C1 segment of cervical spinal cord (tissue), 14 donors: ENCODE data around the gene RAB37.
A peak's percentile ranks its signal among the peaks of the same experiment; 100 is the strongest.

ENCODE experiments used
- DNase-seq, 14 donors: peaks; one replicate each; lab custom pipeline; 2025; lab: John Stamatoyannopoulos, UW

Gene RAB37

GRCh38 chr17:74736513-74737298, at the start of gene RAB37:
RAB37 (plus strand) TSS chr17:74737256; CDS start chr17:74737273, 17 bp downstream.
- peak in 2 of 14 donors; percentile 5 to 21 for DNase-seq

- no peak for DNase-seq
Observed at GRCh38 chr17:74687886-74688285, 49.2 kb upstream of the RAB37 start.

GRCh38 chr17:74690409-74690825, 46.6 kb upstream of the RAB37 start:
- peak in 3 of 14 donors; percentile 9 to 32 (median 18) for DNase-seq

- DNase-seq, result no peak
Observed at GRCh38 chr17:74691151-74691550, 45.9 kb upstream of the RAB37 start.

- DNase-seq, result no peak
Observed at GRCh38 chr17:74694081-74694480, 43.0 kb upstream of the RAB37 start.

- no peak for DNase-seq
Observed at GRCh38 chr17:74695629-74696028, 41.4 kb upstream of the RAB37 start.

GRCh38 chr17:74697515-74697914, 39.5 kb upstream of the RAB37 start:
- no peak for DNase-seq

GRCh38 chr17:74698069-74698468, 39.0 kb upstream of the RAB37 start:
- DNase-seq, result no peak

- no peak for DNase-seq
Observed at GRCh38 chr17:74699236-74699635, 37.8 kb upstream of the RAB37 start.

- no peak for DNase-seq
Observed at GRCh38 chr17:74702116-74702871, 34.8 kb upstream of the RAB37 start.

- DNase-seq, result no peak
Observed at GRCh38 chr17:74703311-74703710, 33.7 kb upstream of the RAB37 start.

- DNase-seq, result no peak
Observed at GRCh38 chr17:74704544-74704943, 32.5 kb upstream of the RAB37 start.

GRCh38 chr17:74711058-74711824, 25.8 kb upstream of the RAB37 start:
- no peak for DNase-seq

GRCh38 chr17:74712301-74712700, 24.8 kb upstream of the RAB37 start:
- DNase-seq, result no peak

GRCh38 chr17:74712756-74713155, 24.3 kb upstream of the RAB37 start, which contains the start of gene CD300LF:
CD300LF (minus strand) TSS chr17:74712923; CDS start chr17:74712866, 57 bp downstream.
- peak in 6 of 14 donors; percentile 2 to 31 (median 20) for DNase-seq

- DNase-seq, result no peak
Observed at GRCh38 chr17:74713171-74713755, 23.8 kb upstream of the RAB37 start.

- no peak for DNase-seq
Observed at GRCh38 chr17:74715144-74715543, 21.9 kb upstream of the RAB37 start.

GRCh38 chr17:74720506-74720905, 16.6 kb upstream of the RAB37 start:
- DNase-seq, result no peak

- no peak for DNase-seq
Observed at GRCh38 chr17:74722782-74723181, 14.3 kb upstream of the RAB37 start.

GRCh38 chr17:74723891-74724290, 13.2 kb upstream of the RAB37 start:
- DNase-seq, result no peak

- no peak for DNase-seq
Observed at GRCh38 chr17:74725111-74725510, 11.9 kb upstream of the RAB37 start.
